GM12874 (cell line): Measurements from ENCODE around the gene MADD.

Experiments
- TF ChIP-seq, protein P1 (sequence below): IDR thresholded peaks from 2 replicates; pipeline ENCODE4 v1.5.1; 2011; ENCODE audit warnings: low read depth, mild to moderate bottlenecking, control low read depth, low read length, moderate library complexity; ENCODE audit not compliant: insufficient read depth

Gene MADD

DNA sequence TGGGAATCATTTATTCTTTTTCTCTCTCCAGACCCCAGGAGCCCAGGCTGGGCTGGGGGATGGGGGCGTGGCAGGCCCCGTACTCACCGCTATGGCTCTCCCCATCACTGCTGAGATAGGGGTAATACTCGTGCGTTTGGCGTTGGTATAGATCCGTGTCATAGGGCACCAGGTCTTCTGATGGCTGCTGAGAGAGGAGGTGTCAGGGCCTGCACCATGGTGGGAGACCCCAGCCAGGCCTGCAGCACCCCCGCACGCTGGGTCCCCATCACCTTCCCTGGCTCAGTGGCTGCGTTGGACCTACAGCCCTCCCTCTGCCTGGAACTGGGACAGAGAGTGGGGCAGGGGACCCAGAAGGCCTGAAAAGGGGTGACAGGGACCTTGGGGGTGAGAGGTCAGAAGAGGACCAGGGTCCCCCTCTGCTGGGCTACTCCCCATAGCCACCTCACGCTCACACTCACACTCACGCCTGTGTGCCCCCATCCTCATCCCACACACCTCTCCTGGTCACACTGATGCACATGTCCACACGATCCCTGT is 105.7 kb downstream of the MADD start:
- TF ChIP-seq, protein P1, sequence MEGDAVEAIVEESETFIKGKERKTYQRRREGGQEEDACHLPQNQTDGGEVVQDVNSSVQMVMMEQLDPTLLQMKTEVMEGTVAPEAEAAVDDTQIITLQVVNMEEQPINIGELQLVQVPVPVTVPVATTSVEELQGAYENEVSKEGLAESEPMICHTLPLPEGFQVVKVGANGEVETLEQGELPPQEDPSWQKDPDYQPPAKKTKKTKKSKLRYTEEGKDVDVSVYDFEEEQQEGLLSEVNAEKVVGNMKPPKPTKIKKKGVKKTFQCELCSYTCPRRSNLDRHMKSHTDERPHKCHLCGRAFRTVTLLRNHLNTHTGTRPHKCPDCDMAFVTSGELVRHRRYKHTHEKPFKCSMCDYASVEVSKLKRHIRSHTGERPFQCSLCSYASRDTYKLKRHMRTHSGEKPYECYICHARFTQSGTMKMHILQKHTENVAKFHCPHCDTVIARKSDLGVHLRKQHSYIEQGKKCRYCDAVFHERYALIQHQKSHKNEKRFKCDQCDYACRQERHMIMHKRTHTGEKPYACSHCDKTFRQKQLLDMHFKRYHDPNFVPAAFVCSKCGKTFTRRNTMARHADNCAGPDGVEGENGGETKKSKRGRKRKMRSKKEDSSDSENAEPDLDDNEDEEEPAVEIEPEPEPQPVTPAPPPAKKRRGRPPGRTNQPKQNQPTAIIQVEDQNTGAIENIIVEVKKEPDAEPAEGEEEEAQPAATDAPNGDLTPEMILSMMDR = no peak

DNA sequence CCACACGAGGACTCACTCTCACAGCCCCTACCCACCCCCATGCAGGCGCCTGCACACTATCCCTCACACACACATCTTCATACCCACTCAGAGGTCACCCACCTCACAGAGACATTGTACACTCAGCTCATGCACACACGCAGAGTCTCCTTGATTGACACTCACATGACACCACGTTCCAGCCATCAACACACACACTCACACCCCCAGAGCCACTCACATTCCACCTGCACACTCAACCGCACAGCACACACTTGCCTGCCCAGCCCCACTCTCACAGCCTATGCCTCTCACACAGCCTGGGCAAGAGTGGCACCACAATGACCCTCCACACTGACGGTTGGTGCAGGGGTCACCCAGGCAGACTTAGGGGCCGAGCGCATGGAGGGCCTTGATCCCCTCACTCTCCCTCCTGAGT is 106.2 kb downstream of the MADD start:
- TF ChIP-seq, protein P1 = no peak

DNA sequence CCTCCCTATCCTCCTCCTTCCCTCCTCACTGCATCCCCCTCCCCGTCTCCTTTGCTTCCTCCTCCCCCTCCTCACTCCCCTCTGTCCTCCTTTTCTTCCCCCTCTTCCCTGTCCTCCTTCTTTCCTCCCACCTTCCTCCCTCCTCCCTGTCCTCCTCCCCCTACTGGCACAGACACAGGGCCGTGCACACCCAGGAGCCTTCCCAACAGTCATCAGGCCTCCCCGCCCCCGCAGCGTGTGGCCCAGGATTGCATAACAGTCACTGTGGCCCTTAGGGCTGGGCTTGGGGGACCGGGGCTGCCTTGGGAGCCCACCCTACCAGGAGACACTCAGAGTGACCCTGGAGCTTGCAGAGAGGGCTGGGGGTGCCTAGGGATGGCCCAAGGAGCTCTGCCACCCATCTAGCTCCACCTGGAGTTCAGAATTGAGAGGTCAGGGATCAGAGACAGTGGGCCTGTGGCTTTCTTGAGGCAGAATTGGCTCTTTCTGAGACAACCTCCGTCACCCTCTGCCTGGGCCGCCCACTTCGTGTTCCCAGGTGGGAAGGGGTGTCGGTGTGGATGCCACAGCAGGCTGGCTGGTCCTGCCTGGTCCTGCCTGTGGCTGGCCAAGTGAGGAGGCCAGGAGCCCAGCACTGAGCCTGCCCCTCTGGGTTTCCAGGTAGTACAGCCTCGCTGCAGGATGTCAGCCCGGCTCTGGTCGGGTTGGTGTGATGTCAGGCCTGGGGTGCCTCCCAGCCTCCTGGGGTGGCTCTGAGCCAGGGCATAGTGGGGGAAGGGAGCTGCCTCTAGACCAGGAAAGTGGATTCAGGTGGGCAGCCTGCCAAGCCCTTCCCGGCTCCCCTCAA is 106.8 kb downstream of the MADD start:
- TF ChIP-seq, protein P1 = no peak

DNA sequence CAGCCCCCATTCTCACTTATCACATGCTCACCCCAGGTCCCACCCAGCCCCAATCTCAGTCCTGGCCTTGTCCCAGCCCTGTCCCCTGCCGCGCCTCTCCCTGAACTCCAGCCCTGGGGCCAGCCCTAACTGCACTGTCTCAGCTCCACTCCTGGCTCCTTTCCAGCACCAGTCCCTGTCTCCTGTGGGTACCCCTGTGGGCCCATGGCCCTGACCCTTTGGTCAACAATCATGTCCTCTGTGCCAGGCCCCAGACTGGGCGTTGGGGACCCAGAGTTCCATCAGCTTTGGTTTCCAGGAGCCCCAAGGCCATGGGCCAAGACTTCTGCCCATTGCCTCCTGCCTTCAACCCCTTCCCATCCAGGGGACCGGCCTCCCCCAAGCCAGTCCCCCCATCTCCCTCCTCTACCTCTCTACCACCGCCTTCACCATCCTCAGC is 107.7 kb downstream of the MADD start:
- TF ChIP-seq, protein P1 = no peak

DNA sequence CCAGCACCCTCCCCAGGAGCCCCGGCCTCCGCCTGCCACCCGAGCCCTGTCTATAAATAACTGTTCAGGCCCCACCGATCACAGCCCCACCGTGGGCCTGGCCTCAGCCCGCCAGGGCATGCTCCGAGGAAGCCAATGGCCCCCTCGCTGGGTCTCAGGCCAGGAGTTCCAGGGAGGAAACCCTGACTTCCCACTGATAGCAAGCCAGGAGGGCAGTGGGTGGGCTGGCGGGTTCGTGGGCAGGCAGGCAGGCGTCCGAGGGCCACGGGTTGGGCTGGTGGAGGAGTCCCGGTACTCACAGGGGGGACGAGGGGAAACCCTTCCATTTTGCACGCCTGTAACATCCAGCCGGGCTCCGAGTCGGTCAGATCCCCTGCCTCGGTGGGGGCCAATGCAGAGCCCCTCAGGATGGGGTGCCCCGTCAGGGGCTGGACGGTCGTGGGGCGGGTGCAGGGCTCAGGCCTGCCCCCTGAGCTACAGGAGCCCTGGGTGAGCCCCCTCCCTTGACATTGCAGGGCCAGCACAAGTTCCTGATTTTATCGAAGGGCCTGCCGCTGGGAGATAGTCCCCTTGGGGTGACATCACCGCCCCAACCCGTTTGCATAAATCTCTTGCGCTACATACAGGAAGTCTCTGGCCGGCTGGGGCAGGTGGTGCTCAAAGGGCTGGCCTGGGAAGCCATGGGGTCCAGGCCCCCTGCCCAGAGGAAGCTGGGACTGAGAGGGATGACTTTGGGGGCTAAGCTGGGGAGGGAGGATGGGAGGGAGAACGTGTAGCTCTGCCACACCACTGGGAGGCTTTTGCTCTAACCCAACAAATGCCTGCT is 108.3 kb downstream of the MADD start, which contains the start of gene SPI1:
Gene SPI1, minus strand, starts transcription at position 538 of the 826 bp plus-strand sequence. Its CDS starts 194 bp downstream, at position 344.
- TF ChIP-seq, protein P1 = no peak

DNA sequence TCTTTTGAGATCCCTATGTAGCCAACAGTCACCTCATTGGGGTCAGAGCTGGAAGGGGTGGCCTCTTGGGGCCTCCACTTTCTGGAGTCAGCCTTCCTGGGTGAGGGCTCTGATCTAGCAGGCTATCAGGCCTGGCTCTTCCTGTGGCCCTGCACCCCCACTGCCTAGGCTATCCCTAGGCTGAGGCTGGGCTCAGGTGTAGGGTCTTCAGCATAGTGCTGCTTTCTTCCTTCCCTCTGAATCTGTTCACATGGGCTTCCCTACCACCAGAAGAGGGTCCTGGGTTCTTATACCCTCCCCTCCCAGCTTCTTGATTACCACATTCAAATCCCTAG is 108.9 kb downstream of the MADD start:
- TF ChIP-seq, protein P1 = no peak

DNA sequence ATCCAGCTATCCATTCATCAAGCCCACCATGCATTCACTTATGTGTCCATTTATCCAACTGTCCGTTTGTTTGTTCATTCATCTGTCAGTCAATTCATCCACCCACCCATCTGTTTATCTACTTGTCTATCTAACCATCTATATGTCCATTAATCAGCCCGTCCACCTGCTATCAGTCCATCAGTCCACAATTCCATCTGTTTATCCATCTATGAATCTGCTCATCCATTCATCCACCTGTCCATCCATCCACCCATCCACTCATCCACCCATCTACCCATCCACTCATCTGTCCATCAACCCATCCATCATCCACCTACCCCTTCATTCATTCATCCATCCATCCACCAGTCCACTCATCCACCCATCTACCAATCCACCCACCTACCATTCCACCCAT is 109.4 kb downstream of the MADD start:
- TF ChIP-seq, protein P1 = no peak
